DOHH2 (cell line): ENCODE data around the gene RASGRP1.

Experiments used
- EZH2phosphoT487 ChIP-seq: fragments of 200-600 bp; sonication (generic); IDR thresholded peaks from 2 replicates; pipeline ENCODE4 v1.6.1; 2017; ENCODE audit warnings: borderline replicate concordance, mild to moderate bottlenecking, antibody characterized with exemption, low read length, moderate library complexity, mixed read lengths
- TF ChIP-seq, protein P1 (sequence below): fragments of 200-600 bp; sonication (generic); IDR thresholded peaks from one replicate; pipeline ENCODE4 v1.5.1; 2014; ENCODE audit warnings: antibody characterized with exemption, mild to moderate bottlenecking, low read depth, low read length; ENCODE audit not compliant: poor library complexity, severe bottlenecking

DNA sequence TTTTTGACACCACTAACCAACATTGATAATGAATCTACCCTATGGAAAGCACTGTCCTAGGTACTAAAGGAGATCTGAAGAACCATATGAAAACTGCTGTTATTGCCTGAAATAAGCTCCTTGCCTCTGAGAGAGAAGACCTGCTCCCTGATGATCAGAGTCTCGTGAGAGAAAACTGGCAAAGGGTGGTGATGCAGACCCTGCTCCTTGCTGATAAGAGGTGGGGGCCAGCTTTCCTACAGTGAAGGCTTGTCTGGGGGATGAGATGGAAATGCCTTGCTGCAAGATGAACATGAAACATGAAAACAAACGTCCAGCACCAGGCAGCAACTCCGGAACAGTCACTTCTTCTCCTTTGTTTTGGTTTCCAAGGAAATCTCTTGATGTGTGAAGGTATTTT, 31.9 kb downstream of the RASGRP1 start:
- no peak for TF ChIP-seq EZH2phosphoT487
- TF ChIP-seq, protein P1, sequence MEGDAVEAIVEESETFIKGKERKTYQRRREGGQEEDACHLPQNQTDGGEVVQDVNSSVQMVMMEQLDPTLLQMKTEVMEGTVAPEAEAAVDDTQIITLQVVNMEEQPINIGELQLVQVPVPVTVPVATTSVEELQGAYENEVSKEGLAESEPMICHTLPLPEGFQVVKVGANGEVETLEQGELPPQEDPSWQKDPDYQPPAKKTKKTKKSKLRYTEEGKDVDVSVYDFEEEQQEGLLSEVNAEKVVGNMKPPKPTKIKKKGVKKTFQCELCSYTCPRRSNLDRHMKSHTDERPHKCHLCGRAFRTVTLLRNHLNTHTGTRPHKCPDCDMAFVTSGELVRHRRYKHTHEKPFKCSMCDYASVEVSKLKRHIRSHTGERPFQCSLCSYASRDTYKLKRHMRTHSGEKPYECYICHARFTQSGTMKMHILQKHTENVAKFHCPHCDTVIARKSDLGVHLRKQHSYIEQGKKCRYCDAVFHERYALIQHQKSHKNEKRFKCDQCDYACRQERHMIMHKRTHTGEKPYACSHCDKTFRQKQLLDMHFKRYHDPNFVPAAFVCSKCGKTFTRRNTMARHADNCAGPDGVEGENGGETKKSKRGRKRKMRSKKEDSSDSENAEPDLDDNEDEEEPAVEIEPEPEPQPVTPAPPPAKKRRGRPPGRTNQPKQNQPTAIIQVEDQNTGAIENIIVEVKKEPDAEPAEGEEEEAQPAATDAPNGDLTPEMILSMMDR: no peak
